CD4-positive, alpha-beta memory T cell (primary cell): Measurements from ENCODE around the gene PAX8. TPM values are rescaled to one million over a fixed set of nuclear protein-coding genes. Genes with fewer than 3 reads are reported as not detected.

Source experiments
- CTCF ChIA-PET: fragments of 350-600 bp; sonication (Branson Sonifier 250); formaldehyde crosslinking; loops from one replicate; lab custom pipeline; 2021; ENCODE audit warnings: inconsistent platforms; ENCODE audit not compliant: partially characterized antibody; lab: Charles Lee
- POLR2A ChIA-PET: fragments of 350-600 bp; sonication (Branson Sonifier 250); formaldehyde crosslinking; loops from one replicate; lab custom pipeline; 2021; ENCODE audit not compliant: partially characterized antibody; lab: Charles Lee
- DNase-seq, 5 donors: peaks; one replicate each; pipeline versions ENCODE4 v3.0.0 to v3.0.0-alpha.2; 2020 to 2022; ENCODE audit warnings: mixed read lengths in 1 of 5
- H3K27ac ChIP-seq: one replicate; pipeline ENCODE4 v1.7.0; 2013; ENCODE audit warnings: low read depth, low read length
- H3K27me3 ChIP-seq: 2 replicates; pipeline ENCODE4 v1.7.0; 2013; ENCODE audit warnings: mild to moderate bottlenecking, low read length, moderate library complexity; ENCODE audit not compliant: insufficient read depth
- H3K36me3 ChIP-seq: 2 replicates; pipeline ENCODE4 v1.7.0; 2013; ENCODE audit warnings: mild to moderate bottlenecking, low read length, moderate library complexity; ENCODE audit not compliant: insufficient read depth
- H3K4me1 ChIP-seq: 2 replicates; pipeline ENCODE4 v1.7.0; 2013; ENCODE audit warnings: mild to moderate bottlenecking, low read length, moderate library complexity; ENCODE audit not compliant: insufficient read depth
- H3K4me3 ChIP-seq, 2 donors: one replicate each; pipeline ENCODE4 v1.7.0; 2013; ENCODE audit warnings: low read length in 2 of 2, mild to moderate bottlenecking in 1 of 2
- H3K9me3 ChIP-seq, 2 donors: one replicate each; pipeline ENCODE4 v1.7.0; 2013; ENCODE audit warnings: low read length in 2 of 2, control low read depth in 1 of 2; ENCODE audit not compliant: control insufficient read depth in 1 of 2
- H3K27ac Mint-ChIP-seq, 7 donors: one replicate each; pipeline ENCODE4 v1.8.0; 2020 to 2021; ENCODE audit warnings: mixed read lengths in 7 of 7, mild to moderate bottlenecking in 6 of 7, inconsistent platforms in 3 of 7, moderate library complexity in 3 of 7
- H3K27me3 Mint-ChIP-seq, 2 donors: one replicate each; pipeline ENCODE4 v1.8.0; 2020 to 2021; ENCODE audit warnings: mixed read lengths in 2 of 2
- H3K36me3 Mint-ChIP-seq, 2 donors: one replicate each; pipeline ENCODE4 v1.8.0; 2020 to 2021; ENCODE audit warnings: mixed read lengths in 2 of 2, inconsistent platforms in 1 of 2, mild to moderate bottlenecking in 1 of 2
- H3K4me1 Mint-ChIP-seq, 4 donors: one replicate each; pipeline ENCODE4 v1.8.0; 2020 to 2021; ENCODE audit warnings: mixed read lengths in 4 of 4, mild to moderate bottlenecking in 1 of 4
- H3K4me3 Mint-ChIP-seq, 8 donors: one replicate each; pipeline ENCODE4 v1.8.0; 2020 to 2021; ENCODE audit warnings: mixed read lengths in 8 of 8, mild to moderate bottlenecking in 7 of 8, moderate library complexity in 6 of 8, inconsistent platforms in 3 of 8
- H3K9me3 Mint-ChIP-seq, 8 donors: one replicate each; pipeline ENCODE4 v1.8.0; 2020 to 2021; ENCODE audit warnings: mixed read lengths in 8 of 8, mild to moderate bottlenecking in 5 of 8, inconsistent platforms in 3 of 8, moderate library complexity in 1 of 8
- intact Hi-C: fragments of 100-400 bp; cut with micrococcal nuclease; formaldehyde crosslinking; loops from one replicate; pipeline ENCODE4 v1.15.1; 2023
- polyA plus RNA-seq, 2 donors: library from polyadenylated mRNA; unstranded; fragments of 300-500 nt; fragmentation: Illumina TruSeq; gene quantifications; one replicate each; pipeline ENCODE4 v1.2.3, GENCODE V29; 2021
- total RNA-seq, 2 experiments: library from RNA; stranded (reverse); gene quantifications; one replicate each; pipeline ENCODE4 v1.2.3, GENCODE V29; 2021

The PAX8 gene
- total and polyA plus RNA-seq, 4 experiments from 2014 or later = 0.19 to 2.3 (median 1.3) TPM

DNA sequence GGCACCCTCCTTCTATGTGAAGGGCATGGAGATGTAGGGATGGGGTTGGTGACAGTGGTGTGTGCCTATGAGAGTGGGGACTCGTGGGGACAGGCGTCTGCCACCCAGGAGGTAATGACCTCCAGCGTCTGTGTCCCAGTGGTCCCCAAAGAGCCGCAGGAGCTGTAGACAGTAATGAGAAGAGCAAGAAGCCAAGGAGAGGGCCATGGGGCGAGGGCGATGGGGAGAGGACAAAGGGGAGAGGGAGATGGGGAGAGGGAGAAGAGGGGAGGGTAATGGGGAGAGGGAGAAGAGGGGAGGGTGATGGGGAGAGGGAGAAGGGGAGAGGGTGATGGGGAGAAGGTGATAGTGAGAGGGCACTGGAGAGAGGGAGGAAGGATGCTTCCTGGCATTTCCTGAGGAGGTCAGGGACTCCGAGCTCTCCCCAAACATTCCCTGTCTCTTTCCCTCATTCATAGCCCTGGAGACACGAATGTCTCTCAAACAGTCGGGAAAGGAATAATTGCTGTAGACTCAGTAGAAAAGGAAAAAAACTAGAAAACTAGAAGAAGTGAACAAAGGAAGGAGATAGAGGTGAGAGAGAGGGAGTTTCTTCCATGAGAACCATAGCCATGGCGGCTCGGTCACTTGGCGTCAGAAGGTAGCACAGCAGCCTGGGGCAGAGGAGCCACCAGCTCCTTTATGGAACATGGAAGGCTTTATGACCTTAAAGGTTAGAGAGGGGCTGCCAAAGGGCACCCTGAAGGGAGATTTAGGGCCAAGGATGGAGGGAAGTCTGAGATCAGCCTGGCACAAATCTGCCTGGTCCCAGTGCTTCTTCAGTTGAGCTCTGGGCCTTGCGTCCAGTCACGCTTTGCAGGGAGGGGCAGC lies 65.4 kb downstream of the PAX8 start:
- Histone ChIP-seq H3K9me3 (no peaks in the 10 kb centered on the region), H3K27me3 (no peaks in the 10 kb centered on the region), H3K27ac (no peak overlapping the region), H3K4me3 (no peak overlapping the region), H3K36me3 (no peaks in the 10 kb centered on the region), H3K4me1 (peaks cover 10% of the 10 kb centered on the region)
- no peak for DNase-seq
- H3K4me3 Mint-ChIP-seq = no peak overlapping the region
- ChIA-PET CTCF (interaction anchor here (0.7 to 3.1 kb wide), 6 partner anchors 8 to 78 kb away, joined by 3 to 9 read pairs (median 3); no protein-coding TSS in a partner anchor), POLR2A (interaction anchor here (1.1 kb wide), 1 partner anchor 22 kb away, joined by 3 read pairs; no protein-coding TSS in a partner anchor)
- peak overlapping the region in 1 of 7 donors; percentile 57 for H3K27ac Mint-ChIP-seq
- H3K27me3 Mint-ChIP-seq = no peaks in the 10 kb centered on the region
- H3K9me3 Mint-ChIP-seq = peaks cover 0 to 3% (median 0%) of the 10 kb centered on the region in 8 donors
- peaks cover 5 to 14% (median 11%) of the 10 kb centered on the region in 4 donors for H3K4me1 Mint-ChIP-seq
- intact Hi-C loops = no loop called here
- H3K36me3 Mint-ChIP-seq = no peaks in the 10 kb centered on the region

DNA sequence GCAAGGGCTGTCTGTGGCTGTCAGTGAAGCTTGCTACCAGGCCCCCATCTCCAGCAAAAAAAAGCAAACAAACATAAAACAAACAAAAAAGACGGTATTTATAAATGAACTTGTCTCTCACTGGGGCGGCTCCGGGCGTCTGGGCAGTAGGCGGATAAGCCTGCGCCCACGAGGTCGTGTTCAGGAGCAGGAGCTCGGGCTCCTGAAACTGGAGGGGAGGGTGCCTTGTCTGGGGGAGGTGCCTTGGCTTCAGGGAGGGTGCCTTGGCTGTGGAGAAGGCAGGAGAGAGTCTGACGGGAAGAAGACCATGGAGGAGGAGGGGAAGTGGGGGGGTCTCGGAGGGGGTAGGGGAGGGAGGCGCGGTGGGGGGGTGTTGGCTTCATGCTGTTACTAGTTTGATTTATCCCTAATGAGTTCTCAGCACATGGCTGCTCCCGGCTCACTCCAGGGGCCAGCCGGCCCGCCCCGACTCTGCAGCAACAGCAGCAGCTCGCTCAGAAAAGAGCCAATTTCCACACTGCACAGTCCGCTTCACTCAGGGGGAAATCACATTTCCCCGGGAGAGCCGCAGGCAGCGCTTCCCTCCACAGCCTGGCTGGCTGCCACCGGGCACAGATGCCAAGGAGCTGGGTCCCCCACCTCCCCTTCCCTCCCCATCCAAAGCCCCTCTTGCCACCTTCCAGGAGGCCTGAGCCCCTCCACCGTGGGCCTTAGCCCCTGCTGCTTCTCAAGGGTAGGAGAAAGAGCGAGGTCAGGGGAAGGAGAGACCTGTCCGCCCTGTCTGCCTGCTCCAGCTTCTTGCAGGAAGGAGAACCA lies 66.3 kb downstream of the PAX8 start:
- Histone ChIP-seq H3K27ac (no peak overlapping the region), H3K9me3 (no peaks in the 10 kb centered on the region), H3K4me3 (no peak overlapping the region), H3K36me3 (no peaks in the 10 kb centered on the region), H3K4me1 (peaks cover 2% of the 10 kb centered on the region), H3K27me3 (no peaks in the 10 kb centered on the region)
- ChIA-PET POLR2A (no interaction called here), CTCF (interaction anchor here (1.5 to 3.1 kb wide), 2 partner anchors 10 to 74 kb away, joined by 3 to 9 read pairs; no protein-coding TSS in a partner anchor)
- no peak for DNase-seq
- Mint-ChIP-seq H3K27ac (peak overlapping the region in 1 of 7 donors; percentile 19), H3K4me3 (no peak overlapping the region), H3K4me1 (peaks cover 1 to 14% (median 5%) of the 10 kb centered on the region in 4 donors), H3K36me3 (no peaks in the 10 kb centered on the region), H3K9me3 (peaks cover 0 to 3% (median 0%) of the 10 kb centered on the region in 8 donors), H3K27me3 (no peaks in the 10 kb centered on the region)
- intact Hi-C loops = no loop called here

DNA sequence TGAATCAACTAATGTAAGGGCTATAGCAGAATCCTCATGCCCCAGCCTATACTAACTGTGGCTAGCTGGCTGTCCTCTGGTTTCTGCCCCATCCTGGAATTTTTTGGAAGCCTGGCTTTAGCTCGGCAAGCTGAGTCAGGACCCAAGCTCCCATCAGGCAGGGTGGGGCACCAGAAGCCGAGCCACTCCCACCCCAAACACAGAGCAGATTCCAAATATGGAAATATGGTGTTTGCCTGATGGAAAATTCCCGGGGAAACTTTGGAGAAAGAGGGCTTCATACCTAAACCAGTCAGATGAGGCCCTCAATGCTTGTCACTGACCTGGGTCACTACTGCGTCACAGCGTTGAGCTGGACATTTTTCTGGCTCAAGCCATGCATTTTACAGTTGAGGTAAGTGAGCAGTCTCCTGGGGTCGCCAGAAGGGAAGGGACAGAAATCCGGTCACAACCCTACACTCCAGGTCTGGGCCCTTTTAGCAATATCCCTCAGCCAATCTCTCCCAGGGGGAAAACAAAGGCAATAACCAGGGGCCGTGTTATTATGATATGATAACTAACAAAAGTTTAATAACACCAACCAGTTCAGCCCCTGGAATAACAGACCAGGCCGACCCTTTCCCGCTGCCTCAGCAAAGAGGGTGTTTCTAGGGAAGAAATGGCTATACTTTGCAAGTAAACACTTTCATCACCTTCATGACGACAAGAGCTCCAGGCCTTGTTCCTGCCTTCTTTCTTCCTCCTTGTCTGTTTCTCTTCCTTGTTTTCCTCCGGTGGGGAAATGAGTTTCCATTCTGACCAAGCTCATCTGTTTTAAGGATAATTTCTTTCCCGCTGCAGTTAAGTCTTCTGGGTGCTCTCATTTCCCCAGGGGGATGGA lies 67.3 kb downstream of the PAX8 start:
- ChIA-PET CTCF (interaction anchor here (1.4 to 3.1 kb wide), 3 partner anchors 73 to 179 kb away, joined by 3 to 9 read pairs (median 4); no protein-coding TSS in a partner anchor), POLR2A (interaction anchor here (1.2 kb wide), 1 partner anchor 10 kb away, joined by 3 read pairs; no protein-coding TSS in a partner anchor)
- Histone ChIP-seq H3K9me3 (no peaks in the 10 kb centered on the region), H3K4me3 (no peak overlapping the region), H3K27me3 (no peaks in the 10 kb centered on the region), H3K4me1 (peaks cover 3% of the 10 kb centered on the region), H3K27ac (no peak overlapping the region), H3K36me3 (no peaks in the 10 kb centered on the region)
- DNase-seq = no peak
- intact Hi-C loops = no loop called here
- peak overlapping the region in 1 of 7 donors; percentile 19 for H3K27ac Mint-ChIP-seq
- H3K4me3 Mint-ChIP-seq = no peak overlapping the region
- no peaks in the 10 kb centered on the region for H3K27me3 Mint-ChIP-seq
- H3K4me1 Mint-ChIP-seq = peaks cover 0 to 15% (median under 1%) of the 10 kb centered on the region in 4 donors
- H3K9me3 Mint-ChIP-seq = peaks cover 0 to 3% (median 0%) of the 10 kb centered on the region in 8 donors
- no peaks in the 10 kb centered on the region for H3K36me3 Mint-ChIP-seq

DNA sequence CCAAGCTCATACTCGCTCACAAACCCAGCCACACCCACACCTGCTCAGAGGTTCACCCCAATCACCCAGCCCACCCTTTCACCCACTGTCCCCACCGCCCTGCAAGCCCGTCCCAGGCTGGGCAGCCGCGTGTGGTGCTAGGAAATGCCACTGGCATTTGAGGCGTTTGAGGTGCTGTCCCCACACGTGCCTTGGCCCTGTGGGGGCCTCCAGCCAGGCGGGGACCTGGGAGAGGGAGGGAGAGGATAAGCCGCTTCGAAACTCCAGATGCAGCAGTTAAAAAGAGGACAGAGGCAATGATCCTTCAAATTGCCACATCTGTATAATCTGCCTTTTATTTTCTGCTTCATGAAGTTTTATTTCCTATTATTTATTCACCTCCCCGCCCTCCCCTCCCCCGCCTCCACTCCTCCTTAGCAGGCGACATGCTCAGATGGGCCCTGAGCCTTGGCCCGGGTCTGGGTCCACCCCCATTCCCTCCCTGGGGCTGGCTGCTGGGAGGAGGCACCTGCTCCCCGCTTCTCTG lies 69.0 kb downstream of the PAX8 start:
- Histone ChIP-seq H3K27ac (no peak overlapping the region), H3K4me1 (peaks cover 3% of the 10 kb centered on the region), H3K27me3 (no peaks in the 10 kb centered on the region), H3K9me3 (no peaks in the 10 kb centered on the region), H3K4me3 (no peak overlapping the region), H3K36me3 (no peaks in the 10 kb centered on the region)
- Mint-ChIP-seq H3K4me1 (peaks cover 0 to 25% (median 7%) of the 10 kb centered on the region in 4 donors), H3K27me3 (no peaks in the 10 kb centered on the region), H3K27ac (no peak overlapping the region), H3K4me3 (no peak overlapping the region), H3K36me3 (no peaks in the 10 kb centered on the region), H3K9me3 (peaks cover 0 to 3% (median 0%) of the 10 kb centered on the region in 8 donors)
- POLR2A ChIA-PET = no interaction called here
- no peak for DNase-seq
- intact Hi-C loops = no loop called here
- CTCF ChIA-PET = interaction anchor here (1.1 kb wide), 1 partner anchor 72 kb away, joined by 5 read pairs; no protein-coding TSS in a partner anchor

DNA sequence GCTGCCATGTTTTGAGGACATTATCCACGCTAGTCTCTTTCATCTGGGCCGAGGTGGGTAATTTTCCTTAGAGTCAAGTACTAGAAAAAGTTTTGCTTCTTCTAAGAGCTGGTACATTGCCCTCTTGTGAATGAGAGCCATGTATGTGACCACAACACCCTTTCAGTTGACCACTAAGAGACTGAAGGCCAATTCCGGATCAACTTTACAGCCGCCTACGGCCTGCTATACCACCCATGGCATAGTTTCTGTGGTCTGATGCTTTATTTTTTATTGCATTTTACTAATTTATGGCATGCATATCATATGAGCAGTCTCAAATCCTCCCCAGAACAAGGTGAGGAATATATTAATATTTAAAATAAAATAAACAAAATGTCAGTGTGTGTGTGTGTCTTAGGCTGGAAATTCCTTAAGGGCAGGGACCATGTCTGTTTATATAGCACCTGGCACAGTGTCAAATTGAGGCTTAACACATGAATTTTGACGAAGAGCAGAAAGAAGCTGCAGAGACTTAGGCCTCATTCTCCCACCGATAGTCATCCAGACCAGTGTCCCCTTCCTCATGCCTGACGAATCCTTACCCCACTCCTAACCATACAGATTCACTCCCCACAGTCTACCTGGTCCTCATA lies 69.6 kb downstream of the PAX8 start:
- Mint-ChIP-seq H3K4me3 (no peak overlapping the region), H3K36me3 (no peaks in the 10 kb centered on the region), H3K27ac (no peak overlapping the region), H3K27me3 (no peaks in the 10 kb centered on the region), H3K9me3 (peaks cover 0 to 3% (median 0%) of the 10 kb centered on the region in 8 donors), H3K4me1 (peaks cover 5 to 31% (median 12%) of the 10 kb centered on the region in 4 donors)
- Histone ChIP-seq H3K27me3 (no peaks in the 10 kb centered on the region), H3K4me1 (peaks cover 9% of the 10 kb centered on the region), H3K9me3 (no peaks in the 10 kb centered on the region), H3K36me3 (no peaks in the 10 kb centered on the region), H3K27ac (no peak overlapping the region), H3K4me3 (no peak overlapping the region)
- ChIA-PET POLR2A (no interaction called here), CTCF (interaction anchor here (1.1 kb wide), 1 partner anchor 71 kb away, joined by 5 read pairs; no protein-coding TSS in a partner anchor)
- intact Hi-C loops = no loop called here
- DNase-seq = no peak

DNA sequence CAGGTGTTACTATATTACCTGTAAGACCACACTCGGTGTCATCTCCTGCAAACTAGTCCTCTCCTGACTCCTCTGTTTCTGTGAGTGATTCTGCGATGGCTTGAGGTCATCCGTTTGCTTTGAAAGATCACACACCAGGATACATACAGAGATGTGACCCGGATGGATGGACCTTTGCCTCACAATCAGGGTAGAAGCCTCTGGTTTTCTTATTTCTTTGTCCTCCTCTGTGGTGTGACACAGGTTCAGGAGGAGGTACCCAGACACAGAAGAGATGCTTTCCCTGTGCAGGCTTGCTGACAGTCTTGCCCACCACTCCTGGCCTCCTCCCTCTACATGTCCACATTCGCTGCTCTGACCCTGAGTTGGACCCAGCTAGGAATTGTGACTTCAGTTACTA lies 70.3 kb downstream of the PAX8 start:
- Mint-ChIP-seq H3K4me3 (no peak overlapping the region), H3K4me1 (peaks cover 9 to 34% (median 17%) of the 10 kb centered on the region in 4 donors), H3K27ac (peak overlapping the region in 4 of 7 donors; percentile 7 to 79 (median 73)), H3K36me3 (peaks cover 0 to 5% of the 10 kb centered on the region in 2 donors), H3K9me3 (peaks cover 0 to 3% (median 0%) of the 10 kb centered on the region in 8 donors), H3K27me3 (no peaks in the 10 kb centered on the region)
- Histone ChIP-seq H3K9me3 (no peaks in the 10 kb centered on the region), H3K4me3 (no peak overlapping the region), H3K4me1 (peaks cover 12% of the 10 kb centered on the region), H3K27me3 (no peaks in the 10 kb centered on the region), H3K27ac (no peak overlapping the region), H3K36me3 (no peaks in the 10 kb centered on the region)
- POLR2A ChIA-PET = no interaction called here
- CTCF ChIA-PET = no interaction called here
- intact Hi-C loops = no loop called here
- DNase-seq = no peak
